Measurements from ENCODE around the gene TBC1D2.
"Not testable (repeated sequence)": the region's sequence is repeated elsewhere in the genome, so short reads cannot be mapped to it uniquely, and the experiment has no call there.

TBC1D2 gene

DNA sequence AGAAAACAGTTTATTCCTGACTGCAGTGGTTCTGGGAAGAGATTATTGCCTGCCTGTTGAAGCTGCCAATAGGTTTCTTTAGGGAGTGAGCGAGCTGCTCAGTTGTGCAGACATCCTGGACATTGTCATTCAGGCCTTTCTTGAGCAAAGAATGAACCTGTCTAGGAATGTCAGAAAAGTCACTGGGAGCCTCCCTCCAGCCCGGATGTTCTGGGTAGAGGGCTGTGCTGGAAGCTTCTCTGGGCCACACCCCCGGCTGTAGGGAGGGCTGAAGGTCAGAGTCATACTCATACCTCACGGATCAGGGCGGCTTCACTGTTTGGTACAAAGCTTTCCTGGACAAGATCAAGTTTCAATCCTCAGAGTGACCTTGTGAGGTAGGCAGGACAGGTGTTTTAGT is 33.4 kb upstream of the TBC1D2 start:
- H3K4me3 ChIP-seq (ENCODE audit: low read length): no peak overlapping the region
- H3K18ac ChIP-seq (ENCODE audit: low read length): no peak overlapping the region
- no peak for DNase-seq
- no peak overlapping the region for H3K9ac ChIP-seq (ENCODE audit: low read length)
- no peaks in the 10 kb centered on the region for H3K27me3 ChIP-seq (ENCODE audit: insufficient read depth, low read length, poor library complexity)
- no peak overlapping the region for H3K4me2 ChIP-seq (ENCODE audit: low read length)
- H3K4me1 ChIP-seq (ENCODE audit: control insufficient read depth, low read depth, low read length): no peaks in the 10 kb centered on the region
- H4K5ac ChIP-seq (ENCODE audit: low read length): no peak overlapping the region
- H3K27ac ChIP-seq (ENCODE audit: low read depth, low read length): no peak overlapping the region
- H4K8ac ChIP-seq (ENCODE audit: low read depth, low read length): no peak overlapping the region
- WGBS (ENCODE audit: extremely low coverage, insufficient coverage, low lambda C conversion rate): no CpG with 5 or more reads among the region's 5 CpGs
- H2BK5ac ChIP-seq (ENCODE audit: low read length): no peak overlapping the region
- no peak overlapping the region for H2AK5ac ChIP-seq (ENCODE audit: low read length)
- no peak overlapping the region for H3K56ac ChIP-seq (ENCODE audit: low read length)
- no peaks in the 10 kb centered on the region for H3K79me2 ChIP-seq (ENCODE audit: control insufficient read depth, insufficient read depth, low read length)
- no peak overlapping the region for H2BK120ac ChIP-seq (ENCODE audit: low read depth, low read length)
- H3K79me1 ChIP-seq (ENCODE audit: low read length): no peaks in the 10 kb centered on the region
- H3K36me3 ChIP-seq (ENCODE audit: control insufficient read depth, insufficient read depth, low read length): no peaks in the 10 kb centered on the region
- no peak overlapping the region for H3K23ac ChIP-seq (ENCODE audit: low read length)
- no peak overlapping the region for H3K4ac ChIP-seq (ENCODE audit: low read depth, low read length)
- H2BK15ac ChIP-seq (replicated peaks; ENCODE audit: low read depth): no peak overlapping the region

DNA sequence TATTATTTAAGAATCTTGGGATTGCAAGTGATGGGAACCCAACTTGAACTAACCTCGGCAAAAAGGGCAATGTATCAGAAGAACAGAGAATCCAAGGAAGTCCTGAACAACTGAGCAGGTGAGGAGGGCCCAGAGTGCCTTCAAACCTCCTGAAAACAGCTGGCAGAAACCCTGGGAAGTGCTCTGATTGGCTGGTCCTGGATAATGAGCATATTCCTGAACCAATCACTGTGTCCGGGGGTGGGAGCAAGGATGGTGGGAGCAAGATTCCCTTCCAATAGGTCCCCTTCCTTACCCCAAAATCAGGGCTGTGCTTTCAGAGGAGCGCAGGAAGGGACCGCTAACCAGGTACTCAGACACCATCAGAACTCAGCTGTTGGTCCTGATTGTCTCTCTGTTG is 31.9 kb upstream of the TBC1D2 start:
- H3K4me3 ChIP-seq (ENCODE audit: low read length): no peak overlapping the region
- no peaks in the 10 kb centered on the region for H3K79me1 ChIP-seq (ENCODE audit: low read length)
- H2BK120ac ChIP-seq (ENCODE audit: low read depth, low read length): no peak overlapping the region
- H3K9ac ChIP-seq (ENCODE audit: low read length): no peak overlapping the region
- H2BK5ac ChIP-seq (ENCODE audit: low read length): no peak overlapping the region
- no CpG with 5 or more reads among the region's 4 CpGs for WGBS (ENCODE audit: extremely low coverage, insufficient coverage, low lambda C conversion rate)
- no peaks in the 10 kb centered on the region for H3K27me3 ChIP-seq (ENCODE audit: insufficient read depth, low read length, poor library complexity)
- no peaks in the 10 kb centered on the region for H3K36me3 ChIP-seq (ENCODE audit: control insufficient read depth, insufficient read depth, low read length)
- H2BK15ac ChIP-seq (replicated peaks; ENCODE audit: low read depth): no peak overlapping the region
- H3K4ac ChIP-seq (ENCODE audit: low read depth, low read length): no peak overlapping the region
- no peak overlapping the region for H4K8ac ChIP-seq (ENCODE audit: low read depth, low read length)
- H4K5ac ChIP-seq (ENCODE audit: low read length): no peak overlapping the region
- no peaks in the 10 kb centered on the region for H3K79me2 ChIP-seq (ENCODE audit: control insufficient read depth, insufficient read depth, low read length)
- H3K4me1 ChIP-seq (ENCODE audit: control insufficient read depth, low read depth, low read length): no peaks in the 10 kb centered on the region
- peak; percentile 73 for DNase-seq
- H3K23ac ChIP-seq (ENCODE audit: low read length): no peak overlapping the region
- H2AK5ac ChIP-seq (ENCODE audit: low read length): no peak overlapping the region
- no peak overlapping the region for H3K4me2 ChIP-seq (ENCODE audit: low read length)
- no peak overlapping the region for H3K56ac ChIP-seq (ENCODE audit: low read length)
- H3K27ac ChIP-seq (ENCODE audit: low read depth, low read length): no peak overlapping the region
- no peak overlapping the region for H3K18ac ChIP-seq (ENCODE audit: low read length)

DNA sequence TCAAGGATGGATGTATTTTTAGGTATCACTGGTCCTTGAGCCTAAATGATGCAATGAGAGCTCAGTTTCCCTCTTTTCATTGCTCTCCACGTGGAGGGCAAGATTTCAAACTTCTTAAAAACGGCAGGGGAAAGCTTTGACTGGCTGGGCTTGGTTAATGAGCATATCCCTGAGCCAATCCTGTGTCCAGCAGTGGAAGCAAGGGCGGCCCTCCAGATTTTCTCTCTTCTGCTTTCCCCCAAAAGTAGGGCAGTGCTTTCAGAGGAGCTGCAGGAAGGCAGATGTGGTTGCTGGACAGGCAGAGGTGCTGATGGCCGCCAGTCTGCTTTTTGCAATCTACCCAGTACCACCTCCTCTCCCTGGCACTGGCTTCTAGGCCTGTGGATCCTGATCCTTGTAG is 30.0 kb upstream of the TBC1D2 start:
- Histone ChIP-seq H2AK5ac (ENCODE audit: low read length) (no peak overlapping the region), H2BK5ac (ENCODE audit: low read length) (no peak overlapping the region), H4K5ac (ENCODE audit: low read length) (no peak overlapping the region), H3K79me1 (ENCODE audit: low read length) (no peaks in the 10 kb centered on the region), H3K18ac (ENCODE audit: low read length) (no peak overlapping the region), H2BK15ac (replicated peaks; ENCODE audit: low read depth) (no peak overlapping the region), H2BK120ac (ENCODE audit: low read depth, low read length) (no peak overlapping the region), H3K56ac (ENCODE audit: low read length) (peak overlapping the region; percentile 65), H3K27me3 (ENCODE audit: insufficient read depth, low read length, poor library complexity) (no peaks in the 10 kb centered on the region), H3K4ac (ENCODE audit: low read depth, low read length) (peak overlapping the region; percentile 6), H3K27ac (ENCODE audit: low read depth, low read length) (no peak overlapping the region), H3K79me2 (ENCODE audit: control insufficient read depth, insufficient read depth, low read length) (no peaks in the 10 kb centered on the region), H3K9ac (ENCODE audit: low read length) (no peak overlapping the region), H4K8ac (ENCODE audit: low read depth, low read length) (no peak overlapping the region), H3K23ac (ENCODE audit: low read length) (no peak overlapping the region), H3K36me3 (ENCODE audit: control insufficient read depth, insufficient read depth, low read length) (no peaks in the 10 kb centered on the region), H3K4me3 (ENCODE audit: low read length) (no peak overlapping the region), H3K4me2 (ENCODE audit: low read length) (no peak overlapping the region), H3K4me1 (ENCODE audit: control insufficient read depth, low read depth, low read length) (no peaks in the 10 kb centered on the region)
- DNase-seq: no peak
- no CpG with 5 or more reads among the region's 4 CpGs for WGBS (ENCODE audit: extremely low coverage, insufficient coverage, low lambda C conversion rate)

DNA sequence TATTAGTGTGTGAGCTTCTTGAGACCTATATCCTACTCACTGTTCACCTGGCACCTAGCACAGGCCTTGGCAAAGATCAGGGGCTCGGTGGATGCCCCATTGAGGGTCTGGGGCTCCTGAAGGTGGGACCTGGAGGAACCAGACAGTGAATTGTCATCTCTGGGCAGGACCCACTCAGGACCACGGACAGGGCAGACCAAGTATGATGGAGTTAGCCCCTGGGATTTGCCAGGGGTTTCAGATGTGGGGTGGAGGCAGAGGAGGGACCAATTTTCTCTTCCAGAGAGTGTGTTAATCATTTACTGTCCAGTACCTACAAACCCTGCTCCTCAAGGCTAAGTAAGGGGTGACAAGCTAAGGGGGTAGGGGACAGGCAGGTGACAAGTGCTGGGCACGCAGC is 29.3 kb upstream of the TBC1D2 start:
- Histone ChIP-seq H3K79me1 (ENCODE audit: low read length) (no peaks in the 10 kb centered on the region), H2BK120ac (ENCODE audit: low read depth, low read length) (no peak overlapping the region), H4K5ac (ENCODE audit: low read length) (no peak overlapping the region), H3K4me1 (ENCODE audit: control insufficient read depth, low read depth, low read length) (peaks cover 2% of the 10 kb centered on the region), H3K18ac (ENCODE audit: low read length) (no peak overlapping the region), H2BK15ac (replicated peaks; ENCODE audit: low read depth) (no peak overlapping the region), H3K4me3 (ENCODE audit: low read length) (no peak overlapping the region), H3K56ac (ENCODE audit: low read length) (no peak overlapping the region), H3K79me2 (ENCODE audit: control insufficient read depth, insufficient read depth, low read length) (no peaks in the 10 kb centered on the region), H2BK5ac (ENCODE audit: low read length) (no peak overlapping the region), H3K27ac (ENCODE audit: low read depth, low read length) (no peak overlapping the region), H3K23ac (ENCODE audit: low read length) (no peak overlapping the region), H4K8ac (ENCODE audit: low read depth, low read length) (no peak overlapping the region), H3K4ac (ENCODE audit: low read depth, low read length) (no peak overlapping the region), H3K27me3 (ENCODE audit: insufficient read depth, low read length, poor library complexity) (no peaks in the 10 kb centered on the region), H3K4me2 (ENCODE audit: low read length) (no peak overlapping the region), H3K9ac (ENCODE audit: low read length) (no peak overlapping the region), H3K36me3 (ENCODE audit: control insufficient read depth, insufficient read depth, low read length) (no peaks in the 10 kb centered on the region), H2AK5ac (ENCODE audit: low read length) (no peak overlapping the region)
- WGBS (ENCODE audit: extremely low coverage, insufficient coverage, low lambda C conversion rate): no CpG with 5 or more reads among the region's 3 CpGs
- DNase-seq: no peak

DNA sequence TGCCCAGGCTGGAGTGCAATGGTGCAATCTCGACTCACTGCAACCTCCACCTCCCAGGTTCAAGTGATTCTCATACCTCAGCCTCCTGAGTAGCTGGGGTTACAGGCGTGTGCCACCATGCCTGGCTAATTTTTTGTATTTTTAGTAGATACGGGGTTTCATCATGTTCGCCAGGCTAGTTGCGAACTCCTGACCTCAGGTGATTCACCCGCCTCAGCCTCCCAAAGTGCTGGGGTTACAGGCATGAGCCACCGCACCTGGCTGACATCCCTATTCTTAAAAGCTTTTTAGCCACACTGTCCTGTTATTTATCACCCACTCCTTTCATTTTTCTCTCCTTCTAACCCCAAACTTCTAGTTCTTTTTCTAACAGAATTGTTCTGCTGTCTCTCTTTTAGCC is 27.7 kb upstream of the TBC1D2 start:
- not testable (repeated sequence) for H2BK15ac ChIP-seq (replicated peaks; ENCODE audit: low read depth); H3K27me3 ChIP-seq (ENCODE audit: insufficient read depth, low read length, poor library complexity); H3K4me1 ChIP-seq (ENCODE audit: control insufficient read depth, low read depth, low read length); H4K8ac ChIP-seq (ENCODE audit: low read depth, low read length); H3K79me1 ChIP-seq (ENCODE audit: low read length); H3K23ac ChIP-seq (ENCODE audit: low read length); H3K18ac ChIP-seq (ENCODE audit: low read length); H3K4me3 ChIP-seq (ENCODE audit: low read length); H3K27ac ChIP-seq (ENCODE audit: low read depth, low read length); DNase-seq; H3K4me2 ChIP-seq (ENCODE audit: low read length); H3K79me2 ChIP-seq (ENCODE audit: control insufficient read depth, insufficient read depth, low read length); H3K56ac ChIP-seq (ENCODE audit: low read length); H2BK120ac ChIP-seq (ENCODE audit: low read depth, low read length); H4K5ac ChIP-seq (ENCODE audit: low read length); H3K9ac ChIP-seq (ENCODE audit: low read length); H3K4ac ChIP-seq (ENCODE audit: low read depth, low read length); H2BK5ac ChIP-seq (ENCODE audit: low read length); H3K36me3 ChIP-seq (ENCODE audit: control insufficient read depth, insufficient read depth, low read length); H2AK5ac ChIP-seq (ENCODE audit: low read length)
- WGBS (ENCODE audit: extremely low coverage, insufficient coverage, low lambda C conversion rate): no CpG with 5 or more reads among the region's 7 CpGs

DNA sequence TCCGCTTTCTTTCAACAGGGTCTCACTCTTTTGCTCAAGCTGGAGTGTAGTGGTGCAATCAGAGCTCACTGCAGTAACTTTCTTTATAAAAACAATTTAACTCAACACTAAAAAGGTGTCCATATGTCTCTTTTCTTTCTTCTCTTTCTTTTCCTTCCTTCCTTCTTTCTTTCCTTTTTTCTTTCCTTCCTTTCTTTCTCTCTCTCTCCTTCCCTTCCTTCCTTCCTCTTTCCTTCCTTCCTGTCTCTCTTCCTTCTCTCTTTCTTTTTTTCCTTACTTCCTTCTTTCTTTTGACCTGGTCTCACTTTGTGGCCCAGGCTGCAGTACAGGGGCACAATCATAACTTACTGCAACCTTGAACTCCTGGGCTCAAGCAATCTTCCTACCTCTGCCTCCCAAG is 25.8 kb upstream of the TBC1D2 start:
- Histone ChIP-seq H3K4me2 (ENCODE audit: low read length) (no peak overlapping the region), H3K4me1 (ENCODE audit: control insufficient read depth, low read depth, low read length) (peaks cover 2% of the 10 kb centered on the region), H3K36me3 (ENCODE audit: control insufficient read depth, insufficient read depth, low read length) (no peaks in the 10 kb centered on the region), H2BK5ac (ENCODE audit: low read length) (peak overlapping the region; percentile 18), H4K8ac (ENCODE audit: low read depth, low read length) (no peak overlapping the region), H4K5ac (ENCODE audit: low read length) (no peak overlapping the region), H3K79me1 (ENCODE audit: low read length) (no peaks in the 10 kb centered on the region), H3K27me3 (ENCODE audit: insufficient read depth, low read length, poor library complexity) (no peaks in the 10 kb centered on the region), H3K4me3 (ENCODE audit: low read length) (no peak overlapping the region), H2BK15ac (replicated peaks; ENCODE audit: low read depth) (peak overlapping the region; percentile 23), H3K27ac (ENCODE audit: low read depth, low read length) (no peak overlapping the region), H3K18ac (ENCODE audit: low read length) (peak overlapping the region; percentile 61), H2BK120ac (ENCODE audit: low read depth, low read length) (no peak overlapping the region), H2AK5ac (ENCODE audit: low read length) (no peak overlapping the region), H3K56ac (ENCODE audit: low read length) (no peak overlapping the region), H3K23ac (ENCODE audit: low read length) (no peak overlapping the region), H3K9ac (ENCODE audit: low read length) (no peak overlapping the region), H3K4ac (ENCODE audit: low read depth, low read length) (peak overlapping the region; percentile 18), H3K79me2 (ENCODE audit: control insufficient read depth, insufficient read depth, low read length) (no peaks in the 10 kb centered on the region)
- DNase-seq: no peak
- no CpG with 5 or more reads among the region's 1 CpG for WGBS (ENCODE audit: extremely low coverage, insufficient coverage, low lambda C conversion rate)

Measured in mesendoderm (in vitro differentiated cells).